HUDEP-2 (cell line): ENCODE measurements around the gene GPR132.
"Not testable (repeated sequence)": the region's sequence is repeated elsewhere in the genome, so short reads cannot be mapped to it uniquely, and the experiment has no call there.

Experiments used
- DNase-seq, 76 experiments: peaks; one replicate each; lab custom pipeline; 2025; ENCODE audit not compliant: unreplicated experiment in 76 of 76; lab: John Stamatoyannopoulos, UW

Gene GPR132

DNA sequence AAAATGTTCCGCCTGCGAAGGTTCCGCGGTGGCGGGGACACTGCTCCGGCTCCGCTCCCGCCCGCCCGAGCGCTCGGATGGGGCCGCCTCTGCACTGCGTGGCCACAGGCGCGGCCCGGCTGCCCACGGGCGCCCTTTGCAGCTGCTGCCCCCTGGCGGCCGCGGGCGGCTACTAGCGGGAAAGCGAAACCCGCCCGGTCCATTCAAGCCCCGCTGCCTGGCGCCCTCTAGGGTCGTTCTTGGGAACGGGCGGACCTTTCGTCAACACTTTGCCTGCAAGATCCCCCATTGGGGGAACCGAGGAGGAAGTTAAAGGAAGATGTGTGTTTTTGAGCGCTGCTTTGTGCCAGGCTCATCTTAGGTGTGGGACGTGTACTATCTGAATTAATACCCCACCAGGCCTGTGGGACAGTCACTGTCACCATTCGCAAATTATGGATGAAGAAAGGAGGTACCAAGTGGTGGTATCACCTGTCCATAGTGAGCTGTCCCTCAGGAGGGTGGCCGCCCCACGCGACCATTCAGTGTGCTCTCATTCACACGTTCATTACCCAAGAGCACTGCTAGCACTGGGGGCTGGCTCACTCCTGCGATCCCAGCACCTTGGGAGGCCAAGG is 19.4 kb downstream of the GPR132 start:
- DNase-seq, result peak in 72 of 76 experiments; percentile 18 to 92 (median 80)

DNA sequence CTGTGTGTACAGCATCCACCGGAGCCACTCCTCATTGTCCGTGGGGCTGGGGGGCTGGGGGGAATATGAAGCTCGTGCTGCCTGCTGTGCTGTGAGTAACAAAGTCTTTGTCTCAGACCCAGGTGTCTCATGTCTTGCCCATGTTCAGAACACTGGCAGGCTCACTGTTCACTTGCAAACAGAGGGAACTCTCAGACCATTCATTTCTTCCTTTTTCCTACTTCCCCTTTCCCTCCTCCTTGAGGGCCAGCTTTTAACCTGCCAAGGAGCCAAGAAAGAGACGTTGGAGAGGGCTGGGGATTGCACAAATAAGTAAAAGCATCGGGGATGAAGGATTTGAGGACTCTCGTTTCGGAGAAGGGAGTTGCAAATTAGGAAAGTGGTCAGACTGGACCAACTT is 21.6 kb downstream of the GPR132 start:
- DNase-seq, result no peak

DNA sequence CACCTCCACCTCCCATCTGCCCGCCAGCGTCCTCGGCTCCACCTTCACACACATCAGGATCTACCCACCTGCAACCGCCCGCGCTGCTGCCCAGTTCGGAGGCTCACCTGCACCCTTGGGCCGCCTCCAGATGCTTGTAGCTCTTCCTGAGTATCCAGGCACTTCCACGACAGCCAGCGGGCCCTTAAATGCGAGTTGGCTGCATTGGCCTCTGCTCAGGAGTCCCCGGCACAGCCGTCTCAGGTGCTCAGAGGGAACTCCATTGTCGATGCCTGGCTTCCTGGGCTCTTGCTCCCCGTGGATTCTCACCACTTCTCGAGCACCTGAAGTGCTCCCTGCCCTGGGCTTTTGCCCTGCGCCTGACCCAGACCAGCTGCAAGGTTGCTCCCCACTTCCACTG is 22.4 kb downstream of the GPR132 start:
- no peak for DNase-seq

GRCh38 chr14:105041841-105042765 is 23.1 kb downstream of the GPR132 start:
- DNase-seq, result no peak

GRCh38 chr14:105039458-105040205 is 25.6 kb downstream of the GPR132 start:
- DNase-seq, result no peak

- DNase-seq, result not testable (repeated sequence)
These were observed 29.6 kb downstream of the GPR132 start for GRCh38 chr14:105035616-105036015.

GRCh38 chr14:105034315-105035039 is 30.8 kb downstream of the GPR132 start:
- no peak for DNase-seq

DNA sequence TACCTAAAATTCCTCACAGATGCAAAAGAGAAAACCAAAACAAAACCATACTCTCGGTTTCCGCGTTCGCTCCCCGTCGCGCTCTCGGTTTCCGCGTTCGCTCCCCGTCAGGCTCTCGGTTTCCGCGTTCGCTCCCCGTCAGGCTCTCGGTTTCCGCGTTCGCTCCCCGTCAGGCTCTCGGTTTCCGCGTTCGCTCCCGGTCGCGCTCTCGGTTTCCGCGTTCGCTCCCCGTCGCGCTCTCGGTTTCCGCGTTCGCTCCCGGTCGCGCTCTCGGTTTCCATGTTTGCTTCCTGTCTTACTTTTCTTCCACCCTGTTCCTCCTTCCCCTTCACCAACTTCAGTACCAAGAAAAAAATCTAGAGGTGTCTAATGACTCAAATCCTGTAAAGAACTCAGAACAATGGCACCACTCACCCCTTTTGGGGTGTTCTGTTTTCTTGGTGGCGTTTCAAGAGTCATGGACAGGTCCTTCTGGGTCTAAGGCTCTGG is 31.8 kb downstream of the GPR132 start:
- not testable (repeated sequence) for DNase-seq

- not testable (repeated sequence) for DNase-seq
These were observed 32.8 kb downstream of the GPR132 start for GRCh38 chr14:105032451-105032901.

- DNase-seq, result peak in 8 of 76 experiments; percentile 29 to 55 (median 37)
These were observed 34.3 kb downstream of the GPR132 start for GRCh38 chr14:105030836-105031396.

GRCh38 chr14:105030194-105030593 is 35.0 kb downstream of the GPR132 start:
- DNase-seq, result no peak

DNA sequence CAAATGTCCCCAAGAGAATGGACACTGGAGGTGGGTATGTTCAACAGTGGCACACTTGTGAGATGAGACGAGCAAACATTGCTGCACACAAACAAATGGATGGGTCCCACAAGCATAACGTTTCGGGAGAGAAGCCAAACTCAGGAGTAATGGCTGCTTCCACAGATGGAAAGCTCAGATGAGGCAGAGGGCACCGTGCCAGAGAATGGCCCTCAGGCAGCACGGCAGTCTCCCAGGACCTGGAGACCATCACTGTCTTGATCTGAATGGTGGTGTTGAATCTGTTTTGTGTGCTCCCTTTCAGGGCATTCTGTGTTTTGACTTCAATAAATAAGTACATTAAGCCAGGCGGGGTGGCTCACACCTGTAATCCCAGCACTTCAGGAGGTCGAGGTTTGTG is 35.8 kb downstream of the GPR132 start:
- DNase-seq, result no peak

DNA sequence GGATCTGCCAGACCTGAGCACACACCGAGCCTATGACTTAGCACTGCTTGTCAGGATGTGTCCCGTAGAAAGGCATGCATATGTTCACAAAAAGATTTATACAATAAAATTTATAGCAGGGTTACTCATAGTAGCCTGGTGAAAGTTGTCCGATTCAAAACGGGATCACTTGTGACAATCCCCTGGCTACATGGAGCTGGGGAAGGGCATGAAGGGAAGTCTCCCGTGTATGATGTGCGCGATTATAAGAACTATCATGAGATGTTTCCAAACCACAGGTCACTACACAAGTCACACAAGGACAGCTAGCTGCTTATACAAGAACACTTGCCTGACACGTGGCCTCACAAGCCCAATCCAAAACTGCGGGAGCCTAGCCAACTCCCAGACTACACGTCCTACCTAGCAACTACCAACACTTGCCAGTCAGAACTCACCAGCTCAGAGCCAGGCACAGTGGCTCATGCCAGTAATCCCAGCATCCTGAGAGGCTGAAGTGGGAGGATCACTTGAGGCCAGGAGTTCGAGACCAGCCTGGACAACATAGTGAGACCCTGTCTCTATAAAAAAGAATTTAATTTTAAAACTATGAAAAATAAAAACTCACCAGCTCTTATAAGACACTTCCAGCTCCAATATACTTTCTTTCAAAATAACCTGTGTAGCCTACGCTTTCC is 36.8 kb downstream of the GPR132 start:
- DNase-seq, result no peak

DNA sequence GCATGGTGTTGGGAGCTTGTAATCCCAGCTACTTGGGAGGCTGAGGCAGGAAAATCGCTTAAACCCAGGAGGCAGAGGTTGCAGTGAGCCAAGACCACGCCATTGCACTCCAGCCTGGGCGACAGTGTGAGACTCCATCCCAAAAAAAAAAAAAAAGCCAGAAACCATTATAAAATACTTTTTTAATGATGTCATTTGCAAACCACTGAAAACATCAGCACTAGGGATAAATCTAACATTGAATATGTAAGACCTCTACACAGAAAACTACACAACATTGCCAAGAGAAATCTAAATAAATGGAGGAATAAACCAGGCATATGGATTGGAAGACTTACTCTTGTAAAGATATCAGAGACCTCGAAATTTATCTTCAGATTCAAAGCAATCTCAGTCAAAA is 37.5 kb downstream of the GPR132 start:
- DNase-seq, result not testable (repeated sequence)

- DNase-seq, result no peak
These were observed 38.2 kb downstream of the GPR132 start for GRCh38 chr14:105026802-105027563.

DNA sequence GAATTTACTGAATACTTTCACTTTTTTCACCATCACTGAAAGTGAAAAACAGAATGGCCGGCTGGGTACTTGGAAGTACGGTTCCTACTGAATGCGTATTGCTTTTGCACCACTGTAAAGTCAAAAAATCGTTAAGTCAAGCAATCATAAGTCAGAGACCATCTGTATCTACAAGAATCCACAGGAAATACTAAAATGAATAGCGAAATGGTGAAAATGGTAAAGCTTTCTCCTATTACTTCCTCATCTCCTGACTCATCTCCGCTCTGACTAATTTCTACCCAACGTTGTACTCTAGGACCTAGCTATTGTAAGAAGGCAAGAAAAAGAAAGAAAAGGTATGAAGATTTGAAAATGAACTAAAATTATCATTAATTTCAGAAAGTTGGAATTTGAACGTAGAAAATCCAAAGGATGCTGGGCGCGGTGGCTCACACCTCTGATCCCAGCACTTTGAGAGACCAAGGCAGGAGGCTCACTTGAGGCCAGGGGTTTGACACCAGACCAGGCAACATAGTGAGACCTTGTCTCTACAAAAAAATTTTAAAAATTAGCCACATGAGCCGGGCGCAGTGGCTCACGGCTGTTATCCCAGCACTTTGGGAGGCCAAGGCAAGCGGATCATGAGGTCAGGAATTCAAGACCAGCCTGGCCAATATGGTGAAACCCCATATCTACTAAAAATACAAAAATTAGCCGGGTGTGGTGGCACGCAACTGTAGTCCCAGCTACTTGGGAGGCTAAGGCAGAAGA is 39.0 kb downstream of the GPR132 start:
- DNase-seq, result no peak

DNA sequence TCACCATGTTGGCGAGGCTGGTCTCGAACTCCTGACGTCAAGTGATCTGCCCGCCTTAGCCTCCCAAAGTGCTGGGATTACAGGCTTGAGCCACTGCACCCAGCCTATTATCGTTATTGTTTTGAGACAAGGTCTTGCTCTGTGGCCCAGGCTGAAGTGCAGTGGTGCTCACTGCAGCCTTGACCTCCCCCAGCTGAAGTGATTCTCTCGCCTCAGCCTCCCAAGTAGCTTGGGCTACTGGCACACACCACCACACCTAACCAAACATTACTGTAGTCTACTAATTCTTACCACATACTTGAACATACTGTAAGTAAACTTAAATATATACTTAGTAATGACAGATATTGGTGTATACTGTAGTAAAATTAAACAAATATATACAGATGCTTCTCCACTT is 39.8 kb downstream of the GPR132 start:
- no peak for DNase-seq
